HAP-1 (cell line): ENCODE measurements around the gene KCNK16.

Experiments
- DNase-seq, 2 experiments: peaks; one replicate each; pipeline ENCODE4 v3.0.0-alpha.2; 2016 to 2020; ENCODE audit warnings: low spot score in 2 of 2
- H3K27me3 ChIP-seq: fragments of 250-450 bp; sonication (Bioruptor Pico); 2 replicates; pipeline ENCODE4 v1.5.1; 2020; ENCODE audit warnings: low read depth, mild to moderate bottlenecking, moderate library complexity
- H3K36me3 ChIP-seq: fragments of 250-450 bp; sonication (Bioruptor Pico); replicated peaks from 2 replicates; pipeline ENCODE4 v1.5.1; 2020; ENCODE audit warnings: mild to moderate bottlenecking
- H3K4me1 ChIP-seq: fragments of 250-450 bp; sonication (Bioruptor Pico); 2 replicates; pipeline ENCODE4 v1.5.1; 2020; ENCODE audit warnings: mild to moderate bottlenecking
- H3K4me3 ChIP-seq: fragments of 250-450 bp; sonication (Bioruptor Pico); 2 replicates; pipeline ENCODE4 v1.5.1; 2020; ENCODE audit warnings: mild to moderate bottlenecking, moderate library complexity
- H3K9me3 ChIP-seq: fragments of 250-450 bp; sonication (Bioruptor Pico); 2 replicates; pipeline ENCODE4 v1.5.1; 2020; ENCODE audit warnings: mild to moderate bottlenecking, moderate library complexity
- in situ Hi-C: fragments of 300-500 bp; cut with MboI; formaldehyde crosslinking; loops from 3 replicates; pipeline ENCODE4 v1.14.3; 2020; ENCODE audit warnings: low sequenced_read_pairs, inconsistent platforms, mixed read lengths

Gene KCNK16

GRCh38 chr6:39273406-39273821, 49.1 kb downstream of the KCNK16 start:
- in situ Hi-C loops, result no loop called here
- no peaks in the 10 kb centered on the region for H3K4me1 ChIP-seq
- no peak for DNase-seq
- H3K4me3 ChIP-seq, result no peak overlapping the region
- no peaks in the 10 kb centered on the region for H3K9me3 ChIP-seq
- H3K27me3 ChIP-seq, result no peaks in the 10 kb centered on the region
- no peaks in the 10 kb centered on the region for H3K36me3 ChIP-seq

GRCh38 chr6:39269961-39270360, 52.5 kb downstream of the KCNK16 start:
- no peaks in the 10 kb centered on the region for H3K27me3 ChIP-seq
- no peaks in the 10 kb centered on the region for H3K4me1 ChIP-seq
- no peak overlapping the region for H3K4me3 ChIP-seq
- no peaks in the 10 kb centered on the region for H3K9me3 ChIP-seq
- in situ Hi-C loops, result no loop called here
- no peak for DNase-seq
- H3K36me3 ChIP-seq, result no peaks in the 10 kb centered on the region

- Histone ChIP-seq H3K9me3 (no peaks in the 10 kb centered on the region), H3K27me3 (no peaks in the 10 kb centered on the region), H3K4me3 (no peak overlapping the region), H3K4me1 (peaks cover 3% of the 10 kb centered on the region), H3K36me3 (no peaks in the 10 kb centered on the region)
- in situ Hi-C loops, result no loop called here
- DNase-seq, result no peak
These were observed 53.8 kb downstream of the KCNK16 start for GRCh38 chr6:39268721-39269120.

- H3K27me3 ChIP-seq, result no peaks in the 10 kb centered on the region
- H3K36me3 ChIP-seq, result no peaks in the 10 kb centered on the region
- no peak for DNase-seq
- H3K4me3 ChIP-seq, result no peak overlapping the region
- H3K9me3 ChIP-seq, result no peaks in the 10 kb centered on the region
- peaks cover 8% of the 10 kb centered on the region for H3K4me1 ChIP-seq
- in situ Hi-C loops, result no loop called here
These were observed 54.3 kb downstream of the KCNK16 start for GRCh38 chr6:39268171-39268570.

GRCh38 chr6:39266782-39267355, 55.6 kb downstream of the KCNK16 start:
- no peaks in the 10 kb centered on the region for H3K9me3 ChIP-seq
- peaks cover 11% of the 10 kb centered on the region for H3K4me1 ChIP-seq
- H3K27me3 ChIP-seq, result no peaks in the 10 kb centered on the region
- in situ Hi-C loops, result no loop called here
- no peak for DNase-seq
- no peaks in the 10 kb centered on the region for H3K36me3 ChIP-seq
- no peak overlapping the region for H3K4me3 ChIP-seq

GRCh38 chr6:39266375-39266774, 56.1 kb downstream of the KCNK16 start:
- Histone ChIP-seq H3K9me3 (no peaks in the 10 kb centered on the region), H3K27me3 (no peaks in the 10 kb centered on the region), H3K4me3 (no peak overlapping the region), H3K4me1 (peaks cover 11% of the 10 kb centered on the region), H3K36me3 (no peaks in the 10 kb centered on the region)
- no peak for DNase-seq
- in situ Hi-C loops, result no loop called here
